Jurkat, Clone E6-1 (cell line): Measurements from ENCODE around the gene EHD4.

Source experiments
- DNase-seq: peaks from one replicate; pipeline ENCODE4 v3.0.0-alpha.2; 2011; ENCODE audit warnings: low read depth, low spot score
- H3K4me3 ChIP-seq: 2 replicates; pipeline ENCODE4 v1.5.1; 2011; ENCODE audit warnings: mild to moderate bottlenecking, low read length, control low read depth, moderate library complexity

The EHD4 gene

DNA sequence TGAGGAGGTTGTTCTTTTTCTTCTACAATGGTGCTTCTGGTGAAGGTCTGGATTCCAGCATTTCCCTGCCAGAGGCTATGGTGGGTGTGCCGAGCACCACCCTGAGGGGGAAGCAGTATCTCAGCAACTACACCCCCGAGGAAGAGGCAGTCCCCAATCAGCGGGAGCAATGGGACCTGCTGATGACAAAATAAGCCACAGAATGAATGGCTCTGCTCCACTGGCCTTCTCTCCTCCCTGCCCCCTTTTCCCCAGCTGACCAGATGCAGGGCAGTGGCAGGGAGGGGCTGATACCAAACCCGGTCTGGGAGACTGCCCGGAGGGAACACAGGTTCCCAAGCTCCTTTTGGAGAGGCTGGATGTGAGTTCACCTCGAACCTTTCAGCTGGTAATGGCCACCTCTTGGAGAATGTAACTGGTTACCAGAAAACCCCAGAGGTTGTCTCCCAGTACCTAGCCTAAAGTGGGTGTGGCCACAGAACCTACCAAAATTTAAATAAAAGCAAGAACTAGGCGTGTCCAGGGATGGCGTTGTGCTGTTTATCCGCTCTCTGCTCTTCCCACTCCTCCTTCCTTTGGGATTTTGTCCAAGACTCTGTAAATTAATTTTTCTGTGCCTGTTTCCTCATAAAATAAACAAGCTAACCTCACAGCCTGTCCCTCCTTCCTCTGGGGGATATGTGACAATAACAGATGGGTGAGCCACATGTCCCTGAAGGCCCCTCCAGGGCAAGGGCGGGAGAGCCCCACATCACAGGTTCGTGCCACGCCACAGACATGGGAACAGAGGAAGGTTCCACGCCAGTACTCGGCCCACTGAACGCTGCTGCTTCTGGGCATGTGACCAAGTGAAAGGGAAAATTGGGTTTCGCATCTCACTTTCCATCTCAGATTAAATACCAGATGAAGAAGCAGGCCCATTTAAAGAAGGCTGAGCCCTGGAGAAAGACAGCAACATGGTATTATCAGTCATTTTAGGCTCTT, 43.4 kb downstream of the EHD4 start:
- DNase-seq: no peak
- no peak overlapping the region for H3K4me3 ChIP-seq

GRCh38 chr15:41928100-41928499, 44.3 kb downstream of the EHD4 start:
- no peak for DNase-seq

GRCh38 chr15:41927536-41927935, 44.8 kb downstream of the EHD4 start:
- no peak for DNase-seq
- no peak overlapping the region for H3K4me3 ChIP-seq

More at GRCh38 chr15:41928100-41928499, 44.3 kb downstream of the EHD4 start:
- no peak overlapping the region for H3K4me3 ChIP-seq

GRCh38 chr15:41926185-41927056, 45.9 kb downstream of the EHD4 start:
- DNase-seq: no peak
- no peak overlapping the region for H3K4me3 ChIP-seq

DNA sequence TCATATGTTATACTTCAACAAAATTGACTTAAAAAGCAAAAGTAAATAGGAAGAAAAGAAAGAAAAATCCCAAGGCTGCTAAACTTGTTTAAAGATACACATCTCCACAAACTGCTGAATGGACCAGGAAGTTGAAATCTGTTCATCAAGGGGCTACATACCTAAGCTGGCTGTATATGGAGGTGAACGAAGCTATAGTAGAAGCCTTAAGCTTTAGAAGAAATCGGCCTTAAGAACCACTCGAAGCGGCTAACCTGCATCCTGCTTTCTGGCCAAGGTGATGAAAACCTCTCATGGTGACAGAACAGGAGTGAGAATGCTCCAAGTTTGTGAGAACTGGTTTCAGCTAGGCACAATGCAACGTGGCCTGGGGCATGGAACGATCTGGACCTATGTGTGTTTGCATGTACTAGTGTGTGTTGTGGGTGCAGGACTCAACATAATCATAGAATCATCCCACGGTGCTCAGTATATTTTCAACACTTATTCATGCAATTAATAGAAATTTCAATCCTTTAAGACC, 47.2 kb downstream of the EHD4 start:
- no peak overlapping the region for H3K4me3 ChIP-seq
- no peak for DNase-seq

DNA sequence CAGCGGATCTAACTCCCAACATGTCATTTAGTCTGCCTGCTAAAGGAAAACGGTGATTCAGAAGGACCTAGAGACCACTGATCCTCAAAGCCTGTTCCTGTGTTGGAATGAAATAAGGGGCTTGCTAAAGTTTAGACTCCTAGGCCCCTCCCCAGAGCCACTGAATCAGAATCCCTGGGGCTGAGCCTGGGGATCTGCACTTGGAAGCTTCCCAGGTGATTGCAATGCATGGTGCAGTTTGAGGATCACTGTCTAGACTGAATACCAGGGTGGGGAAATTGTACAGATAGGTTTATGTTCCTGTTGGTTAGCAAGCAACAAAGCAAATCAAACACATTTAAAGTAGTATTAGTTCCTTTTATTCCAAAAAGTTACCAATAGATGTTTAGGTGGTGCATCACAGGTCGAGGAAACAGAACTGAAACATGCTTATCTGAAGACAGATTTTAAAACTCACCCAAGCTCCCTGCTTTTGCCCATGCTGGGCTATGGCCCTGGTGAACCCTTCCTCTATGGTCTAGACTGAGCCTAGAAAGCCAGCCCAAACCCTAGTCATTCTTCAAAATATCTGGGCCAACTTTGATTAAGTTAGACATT, 48.9 kb downstream of the EHD4 start:
- DNase-seq: no peak
- no peak overlapping the region for H3K4me3 ChIP-seq

GRCh38 chr15:41922353-41922752, 50.0 kb downstream of the EHD4 start:
- DNase-seq: no peak
- no peak overlapping the region for H3K4me3 ChIP-seq

DNA sequence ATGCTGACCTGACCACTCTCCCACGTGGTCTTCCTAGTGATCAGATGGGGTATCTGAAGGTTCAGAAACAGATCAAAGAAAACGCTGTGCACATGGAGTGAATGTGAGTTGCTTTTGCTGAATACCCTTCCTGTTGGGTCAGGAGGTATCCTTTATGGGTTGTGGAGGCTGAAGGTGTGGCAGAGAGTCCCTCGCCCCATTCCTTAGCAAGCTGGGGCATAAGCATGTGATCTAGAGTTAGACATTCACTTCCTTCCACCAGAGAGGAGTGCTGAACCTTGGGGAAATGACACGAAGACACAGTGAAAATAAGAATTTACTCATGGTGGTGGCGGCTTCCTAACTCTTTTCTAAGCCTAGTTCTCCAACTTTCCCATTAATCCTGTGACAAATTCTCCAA, 50.7 kb downstream of the EHD4 start:
- DNase-seq: no peak
- no peak overlapping the region for H3K4me3 ChIP-seq

GRCh38 chr15:41921167-41921566, 51.2 kb downstream of the EHD4 start:
- no peak overlapping the region for H3K4me3 ChIP-seq

DNA sequence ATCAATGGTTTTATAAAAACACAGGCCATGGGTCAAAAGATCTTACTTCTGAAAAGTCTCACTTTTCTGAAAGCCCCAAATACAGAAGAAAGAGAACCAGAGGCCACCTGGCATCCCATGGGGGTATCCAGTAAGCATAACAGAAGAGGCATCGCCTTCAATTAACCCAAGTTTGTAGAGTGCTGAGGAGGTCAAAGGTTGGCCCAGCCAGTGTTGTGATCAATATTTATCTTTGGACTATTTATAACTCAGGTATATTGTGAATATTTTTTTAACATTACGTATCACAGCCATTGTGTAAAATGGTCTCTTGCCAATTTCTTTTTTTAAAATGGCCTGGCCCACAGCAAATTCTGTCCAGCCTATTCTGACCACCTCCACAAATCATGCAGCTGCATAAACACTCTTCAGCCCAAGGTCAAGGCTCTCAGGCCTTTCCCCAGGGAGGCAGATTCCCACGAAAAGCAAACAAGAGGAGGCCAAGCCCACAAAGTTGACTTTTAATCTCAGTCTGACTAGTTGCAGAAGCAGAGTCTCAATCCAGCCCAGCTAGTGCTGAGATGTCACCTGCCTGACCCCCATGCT, 52.3 kb downstream of the EHD4 start:
- no peak for DNase-seq
- no peak overlapping the region for H3K4me3 ChIP-seq

More at GRCh38 chr15:41921167-41921566, 51.2 kb downstream of the EHD4 start:
- DNase-seq: no peak

- DNase-seq: no peak
- no peak overlapping the region for H3K4me3 ChIP-seq
Measured at GRCh38 chr15:41919201-41919820, 53.0 kb downstream of the EHD4 start.

DNA sequence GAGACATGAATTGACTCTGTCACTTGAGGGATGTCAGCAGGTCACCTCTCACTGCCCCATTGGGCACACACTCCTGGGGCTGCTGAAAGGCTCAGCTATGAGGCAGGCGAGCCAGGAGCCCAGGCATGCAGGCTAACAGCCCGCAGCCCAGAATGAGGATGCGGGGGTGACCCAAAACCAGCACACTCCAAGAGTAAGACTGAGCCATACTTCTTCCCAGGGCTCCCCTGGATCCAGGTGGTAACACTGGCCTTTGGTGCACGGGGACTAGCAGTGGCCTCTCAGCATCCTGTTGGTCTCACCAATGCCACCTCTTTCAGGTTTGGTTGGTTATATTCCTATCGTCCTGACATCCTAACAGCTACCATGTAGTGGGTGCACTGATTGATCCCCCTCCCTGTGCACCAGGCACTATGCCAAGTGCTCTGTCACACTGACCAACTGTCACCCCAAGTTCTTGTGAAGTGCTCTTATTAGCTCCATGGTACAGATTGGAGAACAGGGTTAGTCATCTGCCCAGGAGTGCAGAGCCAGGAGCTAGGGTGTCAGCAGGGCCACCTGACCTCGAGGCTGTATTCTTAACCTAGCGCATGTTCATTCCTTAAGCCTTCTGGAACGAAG, 53.7 kb downstream of the EHD4 start:
- H3K4me3 ChIP-seq: no peak overlapping the region
- DNase-seq: no peak

DNA sequence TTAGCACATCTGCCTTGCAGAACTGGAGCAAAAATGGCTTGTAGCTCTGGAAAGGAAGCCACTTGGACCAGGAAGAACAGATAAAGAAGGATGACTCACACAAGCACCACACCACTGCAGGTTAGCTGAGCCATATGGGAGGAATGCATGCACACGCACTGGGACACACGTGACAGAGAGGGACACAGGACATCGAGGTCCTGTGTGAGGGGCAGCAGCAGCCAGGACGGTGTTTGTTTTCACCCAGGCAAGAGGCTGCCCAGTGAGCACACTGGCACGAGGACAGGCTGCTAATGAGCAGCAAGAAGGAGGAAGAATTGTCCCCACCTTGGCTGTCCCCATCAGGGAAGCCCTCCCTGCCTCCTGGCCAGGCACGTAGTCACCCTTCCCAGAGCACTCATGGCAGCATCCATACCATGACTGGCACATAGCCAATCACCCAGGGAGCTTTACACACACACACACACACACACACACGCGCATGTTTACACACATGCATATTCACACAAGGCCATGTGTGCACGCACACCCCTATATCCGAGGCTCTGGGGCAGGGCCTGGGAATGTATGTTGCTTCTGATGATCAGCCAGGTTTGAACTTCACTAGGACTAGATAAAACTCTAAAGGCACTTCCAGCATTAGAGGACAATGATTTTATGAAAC, 54.5 kb downstream of the EHD4 start:
- DNase-seq: no peak
- H3K4me3 ChIP-seq: no peak overlapping the region

DNA sequence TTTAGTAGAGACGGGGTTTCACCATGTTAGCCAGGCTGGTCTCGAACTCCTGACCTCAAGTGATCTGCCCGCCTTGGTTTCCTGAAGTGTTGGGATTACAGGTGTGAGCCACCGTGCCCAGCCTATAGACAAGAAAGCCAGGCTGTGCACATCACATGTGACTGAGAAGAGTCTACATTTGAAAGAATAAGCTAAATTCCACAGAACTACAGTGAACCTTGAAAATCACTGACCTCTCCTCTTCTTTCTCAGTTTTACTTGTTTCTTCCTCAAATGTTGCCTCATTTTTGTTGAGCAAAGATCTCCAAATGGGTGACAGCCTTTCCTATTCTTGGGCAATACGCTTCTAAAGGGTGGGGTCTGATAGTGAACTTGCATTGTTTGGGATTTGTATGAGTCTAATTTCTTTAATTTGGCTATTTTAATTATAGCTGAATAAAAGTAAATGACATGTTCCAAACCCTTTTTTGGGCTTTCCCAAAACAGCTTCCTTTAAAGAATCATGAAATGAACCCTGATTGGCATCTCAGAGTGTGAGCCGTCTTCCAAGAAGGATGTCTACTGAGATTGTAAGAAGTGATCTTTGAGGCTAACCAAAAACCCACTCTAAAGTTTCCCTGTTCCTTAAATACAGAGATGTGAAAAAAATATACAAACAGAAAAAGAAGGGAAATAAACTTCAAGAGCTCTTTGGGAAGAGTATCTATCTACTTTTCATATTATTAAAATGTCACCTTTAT, 56.9 kb downstream of the EHD4 start:
- no peak overlapping the region for H3K4me3 ChIP-seq
- no peak for DNase-seq

DNA sequence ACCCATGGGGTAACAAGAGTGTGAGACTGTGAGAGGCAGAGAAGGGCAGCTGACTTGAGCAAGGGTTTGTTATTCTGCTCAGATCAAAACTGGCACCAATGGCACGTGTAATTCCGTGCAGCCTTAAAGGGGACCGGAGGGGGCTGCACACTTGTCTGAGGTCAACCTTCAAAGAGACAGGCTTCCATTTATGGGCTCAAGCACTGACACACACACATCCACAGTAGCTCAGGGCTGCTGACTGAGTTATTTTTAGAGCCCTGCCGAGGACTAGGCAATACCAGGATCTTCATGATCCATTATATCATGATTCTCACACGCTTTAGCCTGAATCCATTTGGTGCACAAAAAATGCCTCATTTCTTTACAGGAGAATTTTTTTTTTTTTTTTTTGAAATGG, 57.9 kb downstream of the EHD4 start:
- H3K4me3 ChIP-seq: no peak overlapping the region
- no peak for DNase-seq

- no peak for DNase-seq
- no peak overlapping the region for H3K4me3 ChIP-seq
Measured at GRCh38 chr15:41913256-41913655, 59.1 kb downstream of the EHD4 start.

DNA sequence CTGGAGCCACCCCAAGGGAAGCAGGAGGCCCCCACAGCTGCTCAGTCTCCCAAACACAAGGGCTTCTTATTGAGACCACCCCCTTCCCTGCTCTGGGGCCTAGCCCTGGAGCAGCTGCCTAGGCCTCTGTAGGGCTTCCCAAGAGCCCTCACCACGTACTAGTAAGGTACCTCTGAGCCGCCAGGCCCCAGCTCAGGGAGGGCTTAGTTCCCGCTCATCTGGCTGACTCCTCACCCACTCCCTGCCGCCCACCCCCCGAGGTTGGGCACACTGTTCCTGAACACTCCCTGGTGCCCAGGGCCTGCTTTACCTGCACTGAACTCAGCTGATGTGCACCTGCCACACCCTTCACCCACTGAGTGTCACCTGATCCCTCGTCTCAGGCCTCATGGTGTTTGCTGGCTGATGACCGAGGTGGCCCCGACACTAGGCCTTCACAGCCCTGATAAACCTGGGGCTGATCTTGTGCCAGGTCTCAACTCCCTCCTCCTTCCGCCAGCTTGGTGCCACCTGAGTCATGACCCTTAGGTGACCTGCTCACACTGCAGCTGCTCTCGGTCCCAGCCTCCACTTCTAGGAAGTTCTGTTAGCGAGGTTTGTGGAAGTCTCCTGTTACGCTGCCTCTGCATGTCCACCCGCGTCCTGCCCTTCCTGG, 60.5 kb downstream of the EHD4 start:
- DNase-seq: no peak

More for the DNA sequence above, 60.5 kb downstream of the EHD4 start:
- H3K4me3 ChIP-seq: no peak overlapping the region
